K562 (cell line): ENCODE results near the gene GON4L.

Experiments used
- BDP1 ChIP-seq: IDR thresholded peaks from 3 replicates; pipeline ENCODE4 v1.6.1; 2011; ENCODE audit not compliant: insufficient read length, insufficient read depth
- BHLHE40 ChIP-seq: IDR thresholded peaks from 2 replicates; pipeline ENCODE4 v1.6.1; 2011; ENCODE audit warnings: low read length, improper control_type of control experiment
- BMI1 ChIP-seq: fragments of 150-350 bp; IDR thresholded peaks from 2 replicates; pipeline ENCODE4 v1.6.1; 2014; ENCODE audit warnings: low read length
- CBFB ChIP-seq: sonication (generic); formaldehyde crosslinking; IDR thresholded peaks from 2 replicates; pipeline ENCODE4 v1.4.0; 2020; ENCODE audit warnings: mild to moderate bottlenecking, missing genetic modification reagents
- CREB1 ChIP-seq, 2 experiments: sonication (generic) in 1 of 2; formaldehyde crosslinking in 1 of 2; IDR thresholded peaks; 2 replicates each; pipeline versions ENCODE4 v1.6.1 to v1.8.0; 2012 to 2022; ENCODE audit warnings: inconsistent platforms in 1 of 2, mild to moderate bottlenecking in 1 of 2, missing genetic modification reagents in 1 of 2, moderate library complexity in 1 of 2
- EZH2 ChIP-seq: IDR thresholded peaks from 2 replicates; pipeline ENCODE4 v1.6.1; 2012; ENCODE audit warnings: low read depth, mild to moderate bottlenecking, inconsistent platforms, low read length, borderline replicate concordance
- KLF13 ChIP-seq: fragments of 450-650 bp; IDR thresholded peaks from 2 replicates; pipeline ENCODE4 v1.6.1; 2016; ENCODE audit warnings: missing genetic modification characterization, low read depth, mild to moderate bottlenecking, missing compliant biosample characterization, moderate library complexity, borderline replicate concordance
- NCOA1 ChIP-seq: fragments of 450-650 bp; IDR thresholded peaks from 2 replicates; pipeline ENCODE4 v1.6.1; 2016; ENCODE audit warnings: low read depth
- POLR2A ChIP-seq: fragments of 450-650 bp; conservative IDR thresholded peaks from 2 replicates; pipeline ENCODE4 v1.6.1; 2016
- ZNF644 ChIP-seq: fragments of 200-800 bp; sonication (Bioruptor generic); IDR thresholded peaks from 2 replicates; pipeline ENCODE4 v1.6.1; 2016; ENCODE audit warnings: low read depth, missing genetic modification characterization, missing compliant biosample characterization
- TF ChIP-seq, protein P1 (sequence below): sonication (generic); formaldehyde crosslinking; IDR thresholded peaks from 2 replicates; pipeline ENCODE4 v1.8.0; 2022; ENCODE audit warnings: missing genetic modification reagents, mild to moderate bottlenecking, borderline replicate concordance
- TF ChIP-seq, protein P2 (sequence below): fragments of 450-650 bp; IDR thresholded peaks from 2 replicates; pipeline ENCODE4 v1.6.1; 2016

DNA sequence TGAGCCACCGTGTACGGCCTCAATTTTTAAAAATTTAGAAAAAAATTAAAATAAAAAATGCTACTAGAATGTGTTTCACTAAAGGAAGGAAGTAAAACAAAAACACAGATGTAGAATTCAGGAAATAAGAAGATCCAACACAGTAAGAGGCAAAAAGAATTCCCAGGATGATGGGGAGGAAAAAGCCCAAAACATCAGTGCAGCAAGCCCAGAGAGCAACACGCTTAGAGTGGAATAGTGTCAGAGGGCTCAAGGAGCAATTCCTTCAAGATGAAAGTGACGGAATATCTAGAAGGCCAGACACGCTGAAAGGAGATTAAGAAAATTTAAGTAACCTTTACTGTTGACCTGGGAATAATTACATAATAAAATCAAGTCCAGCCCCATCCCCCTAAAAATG, 87.8 kb downstream of the GON4L start:
- TF ChIP-seq NCOA1 (no peak), POLR2A (no peak), BMI1 (no peak), ZNF644 (tag) (no peak), CREB1 (IDR thresholded peaks at IDR 0.05) (no peak), CREB1 (CRISPR knock-in tag; IDR thresholded peaks at IDR 0.05) (no peak), CBFB (CRISPR knock-in tag) (no peak), BHLHE40 (no peak), BDP1 (no peak), EZH2 (no peak), KLF13 (tag) (no peak)
- TF ChIP-seq, protein P1, sequence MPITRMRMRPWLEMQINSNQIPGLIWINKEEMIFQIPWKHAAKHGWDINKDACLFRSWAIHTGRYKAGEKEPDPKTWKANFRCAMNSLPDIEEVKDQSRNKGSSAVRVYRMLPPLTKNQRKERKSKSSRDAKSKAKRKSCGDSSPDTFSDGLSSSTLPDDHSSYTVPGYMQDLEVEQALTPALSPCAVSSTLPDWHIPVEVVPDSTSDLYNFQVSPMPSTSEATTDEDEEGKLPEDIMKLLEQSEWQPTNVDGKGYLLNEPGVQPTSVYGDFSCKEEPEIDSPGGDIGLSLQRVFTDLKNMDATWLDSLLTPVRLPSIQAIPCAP (CRISPR knock-in tag) = no peak
- TF ChIP-seq, protein P2, sequence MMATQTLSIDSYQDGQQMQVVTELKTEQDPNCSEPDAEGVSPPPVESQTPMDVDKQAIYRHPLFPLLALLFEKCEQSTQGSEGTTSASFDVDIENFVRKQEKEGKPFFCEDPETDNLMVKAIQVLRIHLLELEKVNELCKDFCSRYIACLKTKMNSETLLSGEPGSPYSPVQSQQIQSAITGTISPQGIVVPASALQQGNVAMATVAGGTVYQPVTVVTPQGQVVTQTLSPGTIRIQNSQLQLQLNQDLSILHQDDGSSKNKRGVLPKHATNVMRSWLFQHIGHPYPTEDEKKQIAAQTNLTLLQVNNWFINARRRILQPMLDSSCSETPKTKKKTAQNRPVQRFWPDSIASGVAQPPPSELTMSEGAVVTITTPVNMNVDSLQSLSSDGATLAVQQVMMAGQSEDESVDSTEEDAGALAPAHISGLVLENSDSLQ = no peak
